K562 (cell line): ENCODE measurements around the gene CSMD2. TPM values are rescaled to one million over a fixed set of nuclear protein-coding genes. Genes with fewer than 3 reads are reported as not detected.

ENCODE experiments used
- ATAC-seq: fragments of 200-7000 bp; cut with Tn5 transposase; 3 replicates; pipeline ENCODE4 v1.9.1; 2020; ENCODE audit warnings: moderate library complexity
- BruUV-seq: library from RNA; stranded (reverse); fragments of 400-500 nt; replicated peaks from 2 replicates; lab custom pipeline; 2021; lab: Mats Ljungman, UMichigan
- CTCF ChIA-PET: fragments of 300-600 bp; formaldehyde crosslinking; extraction: SDS; loops from one replicate; lab custom pipeline; 2021; ENCODE audit warnings: low intra/inter-chr PET ratio; lab: Yijun Ruan, JAX
- POLR2A ChIA-PET: fragments of 300-600, 350-650 bp; sonication (Branson Sonifier 250); formaldehyde crosslinking; extraction: SDS; loops from one replicate; lab custom pipeline; 2021; ENCODE audit warnings: antibody characterized with exemption, inconsistent platforms; lab: Yijun Ruan, JAX
- DNase-seq, 4 experiments: peaks; one replicate each; pipeline versions ENCODE4 v3.0.0 to v3.0.0-alpha.2; 2011 to 2018; ENCODE audit warnings: low spot score in 3 of 4, mixed read lengths in 3 of 4; ENCODE audit errors: extremely low read depth in 1 of 4
- FAIRE-seq: peaks from 2 replicates; lab custom pipeline; 2011; peaks lifted over from hg19 to GRCh38; lab: Jason Lieb, UNC
- H2AFZ ChIP-seq: 2 replicates; pipeline ENCODE4 v1.6.0; 2011; ENCODE audit warnings: low read depth, low read length, control low read depth, inconsistent platforms
- H3K27ac ChIP-seq: fragments of 200-600 bp; 3 replicates; pipeline ENCODE4 v1.8.0; 2011; ENCODE audit warnings: low read depth, mild to moderate bottlenecking, control low read depth, inconsistent platforms, low read length, moderate library complexity, mixed read lengths; ENCODE audit errors: extremely low read depth
- H3K27me3 ChIP-seq, 2 experiments: fragments of 300-600 bp in 1 of 2; 2 replicates in 1 of 2; 3 replicates in 1 of 2; pipeline versions ENCODE4 v1.6.0 to v1.8.0; 2011; ENCODE audit warnings: inconsistent platforms in 2 of 2, low read length in 2 of 2, mild to moderate bottlenecking in 1 of 2, mixed read lengths in 1 of 2, moderate library complexity in 1 of 2; ENCODE audit not compliant: control insufficient read depth in 2 of 2, insufficient read depth in 2 of 2
- H3K36me3 ChIP-seq: fragments of 300-600 bp; 3 replicates; pipeline ENCODE4 v1.8.0; 2011; ENCODE audit warnings: mild to moderate bottlenecking, low read length, inconsistent platforms; ENCODE audit not compliant: control insufficient read depth, insufficient read depth
- H3K4me1 ChIP-seq, 2 experiments: fragments of 200-600 bp in 1 of 2; replicated peaks in 1 of 2; 2 replicates in 1 of 2; 3 replicates in 1 of 2; pipeline versions ENCODE4 v1.5.1 to v1.8.0; 2011; ENCODE audit warnings: inconsistent platforms in 2 of 2, low read length in 2 of 2, mild to moderate bottlenecking in 1 of 2, mixed read lengths in 1 of 2, moderate library complexity in 1 of 2; ENCODE audit not compliant: control insufficient read depth in 2 of 2, insufficient read depth in 2 of 2
- H3K4me2 ChIP-seq: 2 replicates; pipeline ENCODE4 v1.6.1; 2011; ENCODE audit warnings: low read length, control low read depth, inconsistent platforms, mixed read lengths; ENCODE audit not compliant: insufficient read depth
- H3K4me3 ChIP-seq: fragments of 200-600 bp; sonication (generic), shearing (Covaris generic); 2 replicates; pipeline ENCODE4 v1.5.1; 2016; ENCODE audit warnings: control low read depth, inconsistent platforms
- H3K79me2 ChIP-seq: fragments of 200-600 bp; 3 replicates; pipeline ENCODE4 v1.8.0; 2011; ENCODE audit warnings: low read length, inconsistent platforms; ENCODE audit not compliant: control insufficient read depth, insufficient read depth
- H3K9ac ChIP-seq, 2 experiments: 2 replicates each; pipeline versions ENCODE4 v1.6.0 to v1.6.1; 2011; ENCODE audit warnings: low read depth in 2 of 2, low read length in 2 of 2, control low read depth in 1 of 2, inconsistent platforms in 1 of 2, mild to moderate bottlenecking in 1 of 2, mixed read lengths in 1 of 2; ENCODE audit not compliant: insufficient read depth in 1 of 2
- H3K9me1 ChIP-seq: one replicate; pipeline ENCODE4 v1.6.0; 2011; ENCODE audit warnings: inconsistent platforms, mild to moderate bottlenecking, low read length, moderate library complexity; ENCODE audit not compliant: control insufficient read depth, insufficient read depth
- H3K9me3 ChIP-seq: replicated peaks from 2 replicates; pipeline ENCODE4 v1.5.1; 2011; ENCODE audit warnings: low read depth, low read length, inconsistent platforms; ENCODE audit not compliant: control insufficient read depth, insufficient read depth
- H4K20me1 ChIP-seq: replicated peaks from 2 replicates; pipeline ENCODE4 v1.6.1; 2011; ENCODE audit warnings: low read length, inconsistent platforms, mixed read lengths; ENCODE audit not compliant: control insufficient read depth, insufficient read depth
- HBP1 ChIP-seq: fragments of 450-650 bp; formaldehyde crosslinking; IDR thresholded peaks from 2 replicates; pipeline ENCODE4 v1.4.0; 2022; ENCODE audit warnings: missing genetic modification characterization
- KLF1 ChIP-seq: fragments of 450-650 bp; IDR thresholded peaks from 2 replicates; pipeline ENCODE4 v1.6.1; 2016; ENCODE audit warnings: missing genetic modification characterization, missing compliant biosample characterization
- KLF16 ChIP-seq: IDR thresholded peaks from 2 replicates; pipeline ENCODE4 v1.6.1; 2016; ENCODE audit warnings: antibody characterized with exemption
- OTX1 ChIP-seq: fragments of 450-650 bp; formaldehyde crosslinking; IDR thresholded peaks from 2 replicates; pipeline ENCODE4 v1.4.0; 2022; ENCODE audit warnings: mild to moderate bottlenecking
- PTRF ChIP-seq: fragments of 450-650 bp; IDR thresholded peaks from 2 replicates; pipeline ENCODE4 v1.6.1; 2016; ENCODE audit warnings: mild to moderate bottlenecking, missing genetic modification characterization, missing compliant biosample characterization
- RNF2 ChIP-seq: sonication (generic); IDR thresholded peaks from 2 replicates; pipeline ENCODE4 v1.6.1; 2016
- ZNF609 ChIP-seq: sonication (generic); formaldehyde crosslinking; IDR thresholded peaks from 2 replicates; pipeline ENCODE4 v1.8.1; 2023; ENCODE audit warnings: missing genetic modification reagents, mild to moderate bottlenecking, borderline replicate concordance
- ZNF639 ChIP-seq, 2 experiments: fragments of 200-800 bp in 1 of 2; sonication (Bioruptor generic) in 1 of 2; sonication (generic) in 1 of 2; formaldehyde crosslinking in 1 of 2; IDR thresholded peaks in 1 of 2; conservative IDR thresholded peaks in 1 of 2; 2 replicates each; pipeline versions ENCODE4 v1.5.0 to v1.6.1; 2016 to 2020; ENCODE audit warnings: missing compliant biosample characterization in 1 of 2, missing genetic modification characterization in 1 of 2, missing genetic modification reagents in 1 of 2
- WGBS: fragments of 100-300 bp; shearing (Covaris generic); methylation state at CpG from one replicate; pipeline ENCODE4 v1.1.6; 2016; ENCODE audit warnings: low coverage, mixed read lengths; ENCODE audit not compliant: insufficient coverage; ENCODE audit errors: missing lambda C conversion rate; 5-methylcytosine and 5-hydroxymethylcytosine counted together
- in situ Hi-C: fragments of 300-500 bp; cut with MboI; formaldehyde crosslinking; loops from 4 replicates; pipeline ENCODE4 v1.15.0; 2018; ENCODE audit warnings: inconsistent platforms, mixed read lengths
- intact Hi-C: fragments of 100-400 bp; cut with micrococcal nuclease; formaldehyde crosslinking; loops from 2 replicates; pipeline ENCODE4 v1.14.2; 2022
- polyA plus RNA-seq, 8 experiments: library from polyadenylated mRNA; depleted of rRNA in 4 of 8; stranded (reverse) in 5 of 8; unstranded in 3 of 8; fragments of >200 nt; fragmentation: Nextera tagmentation in 2 of 8; fragmentation: Illumina TruSeq in 1 of 8; extraction: Ambion mirVana in 2 of 8; extraction: Trizol in 1 of 8; gene quantifications; 2 replicates each; pipeline versions ENCODE4 v1.2.1 to v1.2.3, GENCODE V29; 2011 to 2014; ENCODE audit warnings: inconsistent platforms in 1 of 8, missing spikeins in 1 of 8
- total RNA-seq, 7 experiments: library from RNA; depleted of rRNA in 6 of 7; stranded (reverse); fragments of >200 nt in 6 of 7; fragmentation: Illumina TruSeq in 2 of 7; extraction: Trizol in 2 of 7; gene quantifications; 2 replicates each; pipeline versions ENCODE4 v1.2.1 to v1.2.3, GENCODE V29; 2011 to 2021; ENCODE audit warnings: low replicate concordance in 1 of 7

The CSMD2 gene
- total and polyA plus RNA-seq, 9 of the 15 experiments (the other 6 are each of a cell fraction or from before 2014, with no cell fraction given) = not detected

GRCh38 chr1:33738976-33739375 lies 426.1 kb downstream of the CSMD2 start (continued):
- TF ChIP-seq ZNF609 (CRISPR knock-in tag) (no peak), PTRF (tag) (no peak)

GRCh38 chr1:33738536-33738935 lies 426.5 kb downstream of the CSMD2 start:
- Histone ChIP-seq H3K27ac (no peak overlapping the region), H3K4me3 (no peak overlapping the region), H3K4me1 (no peaks in the 10 kb centered on the region)
- POLR2A ChIA-PET = no interaction called here
- TF ChIP-seq ZNF639 (CRISPR knock-in tag; conservative IDR thresholded peaks at IDR 0.05 in 1 of 2, IDR thresholded peaks at IDR 0.05 in 1 of 2) = no peak
- TF ChIP-seq KLF16 = no peak
- no peak for TF ChIP-seq HBP1
- TF ChIP-seq KLF1 = no peak
- no peak for TF ChIP-seq OTX1 (CRISPR knock-in tag)
- no peak for TF ChIP-seq RNF2
- TF ChIP-seq, all 486 proteins: peak for 0
- Histone ChIP-seq H2AFZ (no peak overlapping the region), H3K36me3 (no peaks in the 10 kb centered on the region), H3K9me3 (no peaks in the 10 kb centered on the region), H4K20me1 (no peaks in the 10 kb centered on the region), H3K9me1 (no peaks in the 10 kb centered on the region), H3K79me2 (no peaks in the 10 kb centered on the region), H3K9ac (no peak overlapping the region), H3K27me3 (peaks cover 0 to 9% of the 10 kb centered on the region in 2 experiments; a peak in 2 of 5 replicates), H3K4me2 (no peak overlapping the region)
- DNase-seq (no peak), ATAC-seq (no peak), FAIRE-seq (no peak)
- CTCF ChIA-PET = no interaction called here
- no TSS peak for BruUV-seq
- intact Hi-C loops = loop anchor here (5.0 kb wide), 1 partner anchor 274 kb away; no protein-coding TSS in a partner anchor
- in situ Hi-C loops = no loop called here
- WGBS = 0% methylated on average over 9 of the region's 9 CpGs
